T-cell (primary cell): Measurements from ENCODE around the gene GORASP2. TPM values are rescaled to one million over a fixed set of nuclear protein-coding genes. Genes with fewer than 3 reads are reported as not detected.

Experiments
- ATAC-seq, 4 experiments: fragments of 200-7000 bp in 3 of 4; fragments of 150-1000 bp in 1 of 4; cut with Tn5 transposase; replicated peaks in 1 of 4; 1 replicate in 3 of 4; 2 replicates in 1 of 4; pipeline ENCODE4 v1.10.0; 2021; ENCODE audit warnings: moderate library complexity in 3 of 4, mild to moderate bottlenecking in 2 of 4, moderate number of reproducible peaks in 1 of 4
- CTCF ChIA-PET, 2 donors: fragments of 300-600 bp; sonication (Branson Sonifier 250); formaldehyde crosslinking; loops; one replicate each; lab custom pipeline; 2022; ENCODE audit warnings: antibody characterized with exemption in 2 of 2; lab: Charles Lee
- POLR2A ChIA-PET, 2 donors: fragments of 300-600 bp; sonication (Branson Sonifier 250); formaldehyde crosslinking; loops; one replicate each; lab custom pipeline; 2022; ENCODE audit warnings: antibody characterized with exemption in 2 of 2; lab: Charles Lee
- DNase-seq, 35 experiments: peaks; one replicate each; pipeline versions ENCODE4 v3.0.0 to v3.0.0-alpha.2; 2013 to 2023
- H3K27ac ChIP-seq: one replicate; pipeline ENCODE4 v1.5.1; 2013; ENCODE audit warnings: low read length
- H3K27me3 ChIP-seq, 2 experiments: replicated peaks in 1 of 2; 1 replicate in 1 of 2; 2 replicates in 1 of 2; pipeline versions ENCODE4 v1.6.1 to v1.7.0; 2013; ENCODE audit warnings: low read length in 1 of 2, mixed read lengths in 1 of 2; ENCODE audit not compliant: control insufficient read depth in 2 of 2, insufficient read depth in 2 of 2; ENCODE audit errors: extremely low read depth in 1 of 2
- H3K36me3 ChIP-seq, 2 donors: 1 replicate in 1 of 2; 2 replicates in 1 of 2; pipeline versions ENCODE4 v1.6.1 to v1.7.0; 2013; ENCODE audit warnings: low read length in 1 of 2; ENCODE audit not compliant: control insufficient read depth in 2 of 2, insufficient read depth in 1 of 2; ENCODE audit errors: extremely low read depth in 1 of 2
- H3K4me1 ChIP-seq, 2 experiments: 1 replicate in 1 of 2; 2 replicates in 1 of 2; pipeline versions ENCODE4 v1.6.1 to v1.7.0; 2013; ENCODE audit warnings: low read length in 2 of 2, mixed read lengths in 1 of 2; ENCODE audit not compliant: insufficient read depth in 2 of 2, control insufficient read depth in 1 of 2; ENCODE audit errors: extremely low read depth in 1 of 2
- H3K4me3 ChIP-seq, 2 donors: 1 replicate in 1 of 2; 2 replicates in 1 of 2; pipeline versions ENCODE4 v1.5.1 to v1.7.0; 2013; ENCODE audit warnings: mild to moderate bottlenecking in 2 of 2, low read length in 1 of 2, moderate library complexity in 1 of 2; ENCODE audit not compliant: control insufficient read depth in 1 of 2; ENCODE audit errors: extremely low read depth in 1 of 2
- H3K9me3 ChIP-seq: 2 replicates; pipeline ENCODE4 v1.7.0; 2013
- H3K27ac Mint-ChIP-seq, 2 donors: one replicate each; pipeline ENCODE4 v1.8.0; 2020 to 2021; ENCODE audit warnings: mild to moderate bottlenecking in 2 of 2, mixed read lengths in 2 of 2
- H3K27me3 Mint-ChIP-seq, 2 donors: one replicate each; pipeline ENCODE4 v1.8.0; 2021 to 2022; ENCODE audit warnings: mixed read lengths in 2 of 2
- H3K36me3 Mint-ChIP-seq: one replicate; pipeline ENCODE4 v1.8.0; 2021; ENCODE audit warnings: mixed read lengths
- H3K4me1 Mint-ChIP-seq, 3 donors: one replicate each; pipeline ENCODE4 v1.8.0; 2020 to 2022; ENCODE audit warnings: mixed read lengths in 3 of 3, mild to moderate bottlenecking in 1 of 3
- H3K4me3 Mint-ChIP-seq, 3 donors: one replicate each; pipeline ENCODE4 v1.8.0; 2020 to 2022; ENCODE audit warnings: mild to moderate bottlenecking in 3 of 3, mixed read lengths in 3 of 3, moderate library complexity in 3 of 3
- H3K9me3 Mint-ChIP-seq, 3 donors: one replicate each; pipeline ENCODE4 v1.8.0; 2020 to 2022; ENCODE audit warnings: mixed read lengths in 3 of 3
- WGBS: methylation state at CpG from one replicate; pipeline ENCODE4 v1.1.5; 2013; ENCODE audit warnings: missing lambda C conversion rate; ENCODE audit not compliant: insufficient coverage; 5-methylcytosine and 5-hydroxymethylcytosine counted together
- total RNA-seq, 35 experiments: library from RNA in 6 of 35; stranded (reverse) in 6 of 35; fragments of 120-200 nt in 1 of 35; gene quantifications; one replicate each; pipeline versions ENCODE4 v1.2.1 to v1.2.4 and lab custom pipeline; 2013 to 2026

GORASP2 gene
- total RNA-seq, 5 donors from 2014 or later (not counting 1 experiment from before 2014, with no cell fraction given) = 61.6 to 81.1 (median 71.0) TPM

GRCh38 chr2:170975127-170975942, 46.3 kb downstream of the GORASP2 start:
- H3K9me3 ChIP-seq = no peaks in the 10 kb centered on the region
- H3K27ac ChIP-seq = no peak overlapping the region
- Mint-ChIP-seq H3K4me3 (peak overlapping the region in 2 of 3 donors; percentile 13 to 19), H3K4me1 (peaks cover 10 to 11% (median 10%) of the 10 kb centered on the region in 3 donors), H3K27ac (no peak overlapping the region), H3K27me3 (no peaks in the 10 kb centered on the region), H3K36me3 (no peaks in the 10 kb centered on the region), H3K9me3 (no peaks in the 10 kb centered on the region)
- ATAC-seq = no peak
- CTCF ChIA-PET = interaction anchor here (0.6 to 3.2 kb wide), 5 partner anchors 56 to 441 kb away, joined by 3 to 14 read pairs (median 3); no protein-coding TSS in a partner anchor
- POLR2A ChIA-PET = no interaction called here
- H3K4me3 ChIP-seq = no peak overlapping the region
- no peaks in the 10 kb centered on the region for H3K36me3 ChIP-seq
- no peaks in the 10 kb centered on the region for H3K27me3 ChIP-seq
- WGBS = 87% methylated on average over 14 of the region's 17 CpGs
- peaks cover 9 to 20% of the 10 kb centered on the region in 2 experiments for H3K4me1 ChIP-seq
- DNase-seq = no peak

GRCh38 chr2:170975943-170976270, 46.9 kb downstream of the GORASP2 start:
- ATAC-seq = no peak
- Mint-ChIP-seq H3K36me3 (no peaks in the 10 kb centered on the region), H3K27ac (no peak overlapping the region), H3K4me1 (peaks cover 10 to 11% (median 10%) of the 10 kb centered on the region in 3 donors), H3K4me3 (no peak overlapping the region), H3K27me3 (no peaks in the 10 kb centered on the region), H3K9me3 (no peaks in the 10 kb centered on the region)
- ChIA-PET CTCF (no interaction called here), POLR2A (no interaction called here)
- H3K27ac ChIP-seq = no peak overlapping the region
- H3K27me3 ChIP-seq = no peaks in the 10 kb centered on the region
- H3K4me3 ChIP-seq = no peak overlapping the region
- no peaks in the 10 kb centered on the region for H3K36me3 ChIP-seq
- peaks cover 9 to 20% of the 10 kb centered on the region in 2 experiments for H3K4me1 ChIP-seq
- DNase-seq = no peak
- no peaks in the 10 kb centered on the region for H3K9me3 ChIP-seq
- 90% methylated on average over 2 of the region's 4 CpGs for WGBS

GRCh38 chr2:170984079-170984478, 55.0 kb downstream of the GORASP2 start:
- Histone ChIP-seq H3K4me3 (no peak overlapping the region), H3K27ac (no peak overlapping the region), H3K27me3 (no peaks in the 10 kb centered on the region), H3K36me3 (peaks cover 0 to 9% of the 10 kb centered on the region in 2 donors), H3K9me3 (no peaks in the 10 kb centered on the region), H3K4me1 (no peaks in the 10 kb centered on the region)
- H3K27me3 Mint-ChIP-seq = no peaks in the 10 kb centered on the region
- peaks cover 2% of the 10 kb centered on the region for H3K36me3 Mint-ChIP-seq
- no peaks in the 10 kb centered on the region for H3K4me1 Mint-ChIP-seq
- POLR2A ChIA-PET = interaction anchor here in 1 of 2 donors (0.6 kb wide), 1 partner anchor 1163 kb away, joined by 3 read pairs; no protein-coding TSS in a partner anchor
- H3K27ac Mint-ChIP-seq = peak overlapping the region in 1 of 2 donors; percentile 66
- no peak for ATAC-seq
- DNase-seq = no peak
- H3K9me3 Mint-ChIP-seq = no peaks in the 10 kb centered on the region
- H3K4me3 Mint-ChIP-seq = no peak overlapping the region
- 57% methylated on average over 1 of the region's 1 CpG for WGBS
- CTCF ChIA-PET = interaction anchor here (0.6 to 0.8 kb wide), 3 partner anchors 20 to 189 kb away, joined by 4 to 5 read pairs (median 4); partner anchors contain the start of gene TLK1 (in 1 of the 2)

GRCh38 chr2:170985407-170985806, 56.4 kb downstream of the GORASP2 start:
- no peaks in the 10 kb centered on the region for H3K27me3 Mint-ChIP-seq
- H3K4me1 Mint-ChIP-seq = no peaks in the 10 kb centered on the region
- DNase-seq (no peak), ATAC-seq (no peak)
- Histone ChIP-seq H3K27ac (no peak overlapping the region), H3K27me3 (no peaks in the 10 kb centered on the region), H3K9me3 (no peaks in the 10 kb centered on the region), H3K4me1 (no peaks in the 10 kb centered on the region), H3K36me3 (peaks cover 0 to 9% of the 10 kb centered on the region in 2 donors), H3K4me3 (no peak overlapping the region)
- no peaks in the 10 kb centered on the region for H3K9me3 Mint-ChIP-seq
- 100% methylated on average over 3 of the region's 5 CpGs for WGBS
- H3K36me3 Mint-ChIP-seq = peaks cover 2% of the 10 kb centered on the region
- H3K27ac Mint-ChIP-seq = no peak overlapping the region
- no peak overlapping the region for H3K4me3 Mint-ChIP-seq
- POLR2A ChIA-PET = no interaction called here
- CTCF ChIA-PET = interaction anchor here in 1 of 2 donors (0.5 kb wide), 1 partner anchor 101 kb away, joined by 3 read pairs; no protein-coding TSS in a partner anchor

GRCh38 chr2:170986566-170987258, 57.7 kb downstream of the GORASP2 start:
- ChIA-PET POLR2A (no interaction called here), CTCF (interaction anchor here (0.6 to 0.7 kb wide), 3 partner anchors 168 to 561 kb away, joined by 3 to 5 read pairs (median 3); no protein-coding TSS in a partner anchor)
- H3K9me3 ChIP-seq = no peaks in the 10 kb centered on the region
- Mint-ChIP-seq H3K4me3 (no peak overlapping the region), H3K36me3 (peaks cover 11% of the 10 kb centered on the region), H3K27me3 (no peaks in the 10 kb centered on the region), H3K27ac (peak overlapping the region in 1 of 2 donors; percentile 49), H3K9me3 (no peaks in the 10 kb centered on the region), H3K4me1 (peaks cover 0 to 8% (median 7%) of the 10 kb centered on the region in 3 donors)
- H3K4me1 ChIP-seq = peaks cover 0 to 5% of the 10 kb centered on the region in 2 experiments
- no peaks in the 10 kb centered on the region for H3K27me3 ChIP-seq
- DNase-seq = no peak
- peaks cover 0 to 16% of the 10 kb centered on the region in 2 donors for H3K36me3 ChIP-seq
- WGBS = 93% methylated on average over 3 of the region's 8 CpGs
- H3K27ac ChIP-seq = no peak overlapping the region
- H3K4me3 ChIP-seq = no peak overlapping the region
- no peak for ATAC-seq
